ENCODE results near the gene RPS23.

The RPS23 gene

GRCh38 chr5:82277987-82278710 lies at the start of gene RPS23:
Gene RPS23 (minus strand): TSS chr5:82278354. CDS start chr5:82278323, 31 bp downstream.
- peak; percentile 70 for DNase-seq (ENCODE audit: low read depth)

- no peak for DNase-seq (ENCODE audit: low read depth)
These were observed 49.8 kb upstream of the RPS23 start for GRCh38 chr5:82327941-82328340.

GRCh38 chr5:82325996-82326395 lies 47.8 kb upstream of the RPS23 start:
- DNase-seq (ENCODE audit: low read depth): no peak

- no peak for DNase-seq (ENCODE audit: low read depth)
These were observed 47.0 kb upstream of the RPS23 start for GRCh38 chr5:82325155-82325554.

GRCh38 chr5:82320966-82321365 lies 42.8 kb upstream of the RPS23 start:
- no peak for DNase-seq (ENCODE audit: low read depth)

GRCh38 chr5:82319651-82320376 lies 41.7 kb upstream of the RPS23 start:
- no peak for DNase-seq (ENCODE audit: low read depth)

- no peak for DNase-seq (ENCODE audit: low read depth)
These were observed 41.0 kb upstream of the RPS23 start for GRCh38 chr5:82319192-82319591.

GRCh38 chr5:82314964-82315758 lies 37.0 kb upstream of the RPS23 start:
- DNase-seq (ENCODE audit: low read depth): no peak

- DNase-seq (ENCODE audit: low read depth): no peak
These were observed 34.9 kb upstream of the RPS23 start for GRCh38 chr5:82313016-82313415.

GRCh38 chr5:82312373-82312856 lies 34.3 kb upstream of the RPS23 start:
- no peak for DNase-seq (ENCODE audit: low read depth)

GRCh38 chr5:82309091-82309531 lies 31.0 kb upstream of the RPS23 start:
- no peak for DNase-seq (ENCODE audit: low read depth)

GRCh38 chr5:82308416-82308815 lies 30.3 kb upstream of the RPS23 start:
- DNase-seq (ENCODE audit: low read depth): no peak

- DNase-seq (ENCODE audit: low read depth): no peak
These were observed 29.3 kb upstream of the RPS23 start for GRCh38 chr5:82307451-82307850.

- no peak for DNase-seq (ENCODE audit: low read depth)
These were observed 28.0 kb upstream of the RPS23 start for GRCh38 chr5:82306151-82306550.

- no peak for DNase-seq (ENCODE audit: low read depth)
These were observed 23.0 kb upstream of the RPS23 start for GRCh38 chr5:82301190-82301589.

- no peak for DNase-seq (ENCODE audit: low read depth)
These were observed 20.5 kb upstream of the RPS23 start for GRCh38 chr5:82298668-82299067.

- no peak for DNase-seq (ENCODE audit: low read depth)
These were observed 19.6 kb upstream of the RPS23 start for GRCh38 chr5:82297711-82298110.

- DNase-seq (ENCODE audit: low read depth): no peak
These were observed 18.8 kb upstream of the RPS23 start for GRCh38 chr5:82296929-82297328.

- no peak for DNase-seq (ENCODE audit: low read depth)
These were observed 17.9 kb upstream of the RPS23 start for GRCh38 chr5:82295959-82296531.

- no peak for DNase-seq (ENCODE audit: low read depth)
These were observed 17.0 kb upstream of the RPS23 start for GRCh38 chr5:82295144-82295543.

GRCh38 chr5:82291420-82291819 lies 13.3 kb upstream of the RPS23 start:
- no peak for DNase-seq (ENCODE audit: low read depth)

GRCh38 chr5:82290908-82291307 lies 12.8 kb upstream of the RPS23 start:
- no peak for DNase-seq (ENCODE audit: low read depth)

Data from stimulated activated CD8-positive, alpha-beta memory T cell treated with anti-CD3 and anti-CD28 coated beads, Interleukin-15, amount 100 ng/mL, for 1 hour (primary cell).